Stimulated activated CD8-positive, alpha-beta memory T cell treated with anti-CD3 and anti-CD28 coated beads, Interleukin-15, amount 100 ng/mL, for 4 hours (primary cell): ENCODE results near the gene FBRS.
"Not testable (repeated sequence)": the region's sequence is repeated elsewhere in the genome, so short reads cannot be mapped to it uniquely, and the experiment has no call there.

Experiments used
- DNase-seq, 2 donors: peaks; one replicate each; pipeline ENCODE4 v3.0.0-alpha.2; 2020; ENCODE audit warnings: low read depth in 2 of 2

FBRS gene

GRCh38 chr16:30698139-30698815 is 40.0 kb downstream of the FBRS start:
- DNase-seq, result peak; percentile 97 to 99

GRCh38 chr16:30698816-30699614 is 40.8 kb downstream of the FBRS start, which contains the start of gene SRCAP:
Gene SRCAP (plus strand): TSS chr16:30699171. CDS start chr16:30700825, 1,654 bp downstream.
- DNase-seq, result peak; percentile 60 to 75

GRCh38 chr16:30699615-30700099 is 41.4 kb downstream of the FBRS start:
- DNase-seq, result no peak

GRCh38 chr16:30700491-30700890 is 42.3 kb downstream of the FBRS start:
- DNase-seq, result no peak

GRCh38 chr16:30700971-30701370 is 42.7 kb downstream of the FBRS start:
- DNase-seq, result no peak

GRCh38 chr16:30703071-30703470 is 44.8 kb downstream of the FBRS start:
- not testable (repeated sequence) for DNase-seq

- DNase-seq, result no peak
These were observed 45.7 kb downstream of the FBRS start for GRCh38 chr16:30703971-30704370.

GRCh38 chr16:30706046-30706445 is 47.8 kb downstream of the FBRS start:
- DNase-seq, result no peak

GRCh38 chr16:30710971-30711370 is 52.7 kb downstream of the FBRS start:
- no peak for DNase-seq

GRCh38 chr16:30711712-30712111 is 53.5 kb downstream of the FBRS start:
- DNase-seq, result no peak

GRCh38 chr16:30715750-30716445 is 57.7 kb downstream of the FBRS start:
- peak; percentile 18 to 43 for DNase-seq

- DNase-seq, result no peak
These were observed 61.9 kb downstream of the FBRS start for GRCh38 chr16:30720086-30720485.
